Thymus (tissue), 11 donors: ENCODE results near the gene APPL1. TPM values are rescaled to one million over a fixed set of nuclear protein-coding genes. Genes with fewer than 3 reads are reported as not detected.
A peak's percentile ranks its signal among the peaks of the same experiment; 100 is the strongest.

Experiments
- DNase-seq, 9 donors: peaks; one replicate each; pipeline ENCODE4 v3.0.0-alpha.2; 2013; ENCODE audit warnings: low spot score in 9 of 9, low read depth in 6 of 9, missing footprints in 1 of 9
- H3K27ac ChIP-seq, 2 donors: one replicate each; pipeline ENCODE4 v1.5.1; 2013; ENCODE audit warnings: control low read depth in 1 of 2, low read depth in 1 of 2, low read length in 1 of 2, mild to moderate bottlenecking in 1 of 2, moderate library complexity in 1 of 2
- H3K27me3 ChIP-seq, 2 donors: one replicate each; pipeline ENCODE4 v1.5.1; 2013; ENCODE audit warnings: low read length in 1 of 2; ENCODE audit not compliant: control insufficient read depth in 2 of 2, insufficient read depth in 1 of 2
- H3K36me3 ChIP-seq, 2 donors: one replicate each; pipeline ENCODE4 v1.5.1; 2013; ENCODE audit warnings: low read length in 1 of 2, mild to moderate bottlenecking in 1 of 2, moderate library complexity in 1 of 2; ENCODE audit not compliant: control insufficient read depth in 2 of 2, insufficient read depth in 2 of 2
- H3K4me1 ChIP-seq, 2 donors: one replicate each; pipeline ENCODE4 v1.5.1; 2013; ENCODE audit warnings: low read length in 2 of 2; ENCODE audit not compliant: control insufficient read depth in 2 of 2, insufficient read depth in 2 of 2
- H3K4me3 ChIP-seq, 2 donors: one replicate each; pipeline ENCODE4 v1.5.1; 2013; ENCODE audit warnings: low read length in 2 of 2, control low read depth in 1 of 2, mild to moderate bottlenecking in 1 of 2
- H3K9me3 ChIP-seq, 2 donors: one replicate each; pipeline ENCODE4 v1.5.1; 2013; ENCODE audit warnings: low read length in 1 of 2, mild to moderate bottlenecking in 1 of 2; ENCODE audit not compliant: control insufficient read depth in 2 of 2, insufficient read depth in 1 of 2
- WGBS: extraction: QIAGEN DNeasy Blood & Tissue Kit; methylation state at CpG from one replicate; pipeline ENCODE4 v1.1.7; 2013; 5-methylcytosine and 5-hydroxymethylcytosine counted together
- polyA plus RNA-seq: library from polyadenylated mRNA; stranded (reverse); fragments of 200-250 nt; gene quantifications from one replicate; pipeline ENCODE4 v1.2.3, GENCODE V29; 2013
- total RNA-seq: library from RNA; stranded (reverse); fragments of 120-200 nt; gene quantifications from one replicate; pipeline ENCODE4 v1.2.4, GENCODE V29; 2013
- donor health status: healthy.

Gene APPL1
- total and polyA plus RNA-seq, 2 donors = 17.7 to 32.2 TPM

DNA sequence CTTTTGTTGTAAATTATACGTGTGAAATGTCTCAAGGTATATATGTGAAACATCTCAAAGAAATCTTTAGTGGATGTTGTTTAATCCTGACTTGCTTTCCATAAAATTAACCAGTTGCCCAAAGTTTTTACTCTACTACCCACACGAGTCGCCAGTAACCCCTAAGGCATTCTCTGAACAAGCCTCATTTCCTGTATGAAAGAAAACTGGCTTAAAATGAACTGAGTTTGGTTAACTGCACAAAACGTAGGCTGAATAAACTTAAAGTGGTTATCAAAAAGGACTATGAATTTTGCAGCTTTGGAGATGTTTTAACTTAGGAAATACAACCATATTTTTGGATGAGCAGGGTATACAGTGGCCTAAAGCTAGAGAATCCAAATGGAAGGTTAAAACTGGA lies 2.7 kb upstream of the APPL1 start:
- H3K27ac ChIP-seq = no peak overlapping the region
- peaks cover 9 to 10% of the 10 kb centered on the region in 2 donors for H3K4me1 ChIP-seq
- no peaks in the 10 kb centered on the region for H3K9me3 ChIP-seq
- no peaks in the 10 kb centered on the region for H3K36me3 ChIP-seq
- no peaks in the 10 kb centered on the region for H3K27me3 ChIP-seq
- no peak overlapping the region for H3K4me3 ChIP-seq
- WGBS = 47% methylated on average over 4 of the region's 4 CpGs
- no peak for DNase-seq

DNA sequence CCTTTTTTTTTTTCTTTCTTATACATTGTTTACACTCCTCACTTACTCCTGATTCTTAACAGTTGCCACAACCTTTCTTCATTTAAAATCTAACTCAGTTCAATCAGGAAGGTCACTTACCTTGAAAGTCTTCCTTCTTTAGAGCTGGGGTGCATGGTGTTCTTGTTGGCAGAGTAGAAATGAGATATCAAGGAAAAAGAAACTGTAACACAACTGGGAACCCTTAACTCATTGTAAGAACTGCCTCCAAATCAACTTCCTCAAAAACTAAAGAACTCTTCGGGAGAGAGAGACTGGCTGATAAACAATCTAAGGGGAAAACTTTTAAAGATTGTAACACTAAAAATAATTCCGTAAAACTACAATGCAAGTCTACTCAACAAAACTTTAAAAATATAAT lies 1.4 kb upstream of the APPL1 start:
- no peak overlapping the region for H3K4me3 ChIP-seq
- WGBS = 45% methylated on average over 2 of the region's 2 CpGs
- no peak for DNase-seq
- no peaks in the 10 kb centered on the region for H3K9me3 ChIP-seq
- H3K4me1 ChIP-seq = peaks cover 9 to 10% of the 10 kb centered on the region in 2 donors
- no peak overlapping the region for H3K27ac ChIP-seq
- no peaks in the 10 kb centered on the region for H3K36me3 ChIP-seq
- no peaks in the 10 kb centered on the region for H3K27me3 ChIP-seq

DNA sequence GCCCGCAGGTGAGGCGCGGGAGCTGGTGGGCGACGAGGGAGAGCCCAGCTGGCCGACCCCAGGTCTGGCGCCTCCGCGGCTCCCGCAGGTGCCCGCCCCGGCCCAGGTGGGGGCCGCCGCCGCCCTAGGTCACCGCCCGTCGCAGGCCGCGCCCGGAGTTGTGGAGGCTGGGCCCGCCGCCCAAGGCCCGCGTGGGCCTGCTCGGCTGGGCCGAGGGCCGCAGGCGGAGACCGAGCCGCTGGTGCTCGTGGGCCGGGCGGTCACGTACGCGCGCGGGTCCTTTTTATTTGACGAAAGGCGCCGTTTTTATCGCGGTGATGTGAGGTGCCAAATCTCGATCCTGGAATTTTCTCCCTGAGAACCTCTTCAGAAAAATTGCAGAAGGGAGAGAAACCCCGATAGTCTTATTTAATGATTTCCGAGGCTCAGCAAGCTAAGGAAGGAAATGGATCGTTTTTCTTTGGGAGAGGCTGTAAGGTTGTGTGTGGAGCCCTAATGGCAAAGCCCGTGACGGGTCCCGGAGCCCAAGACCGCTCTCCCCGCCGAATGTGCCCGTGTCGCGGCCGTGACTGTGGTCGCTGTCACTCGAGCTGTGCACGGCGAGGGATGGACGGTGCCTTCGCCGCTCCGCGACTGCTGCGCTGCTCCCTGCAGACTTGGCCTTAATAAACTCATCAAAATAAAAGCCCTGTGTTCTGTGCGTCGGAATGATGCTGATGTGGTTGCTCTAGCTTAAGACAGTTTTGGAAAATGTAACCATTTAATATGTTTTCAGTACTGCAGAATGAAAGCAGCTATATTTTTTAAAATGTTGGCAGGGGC lies 612 bp downstream of the APPL1 start:
- Histone ChIP-seq H3K36me3 (no peaks in the 10 kb centered on the region), H3K27me3 (no peaks in the 10 kb centered on the region), H3K4me1 (peaks cover 9 to 10% of the 10 kb centered on the region in 2 donors), H3K9me3 (no peaks in the 10 kb centered on the region), H3K27ac (peak overlapping the region; percentile 68 to 94), H3K4me3 (peak overlapping the region; percentile 84 to 97)
- DNase-seq = peak in 8 of 9 donors; percentile 18 to 64 (median 26)
- WGBS = under 1% methylated on average over 70 of the region's 70 CpGs

DNA sequence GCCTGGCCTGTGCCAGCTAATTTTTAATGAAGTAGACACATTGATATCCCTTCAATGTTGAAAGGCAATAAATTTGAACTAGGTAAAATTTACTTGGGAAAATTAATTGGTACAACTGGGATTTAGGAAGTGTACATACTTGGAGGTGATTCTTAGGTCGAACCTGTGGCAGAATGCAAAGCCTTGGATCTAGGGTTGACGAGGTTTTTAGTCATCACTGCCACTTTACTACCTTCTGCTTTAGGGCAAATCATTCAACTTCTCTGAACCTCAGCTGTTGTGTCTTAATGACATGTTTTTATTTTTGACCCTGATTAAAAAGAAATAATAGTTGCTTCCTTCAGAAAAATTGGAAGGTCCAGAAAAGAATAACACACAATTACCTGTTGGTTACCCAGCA lies 2.5 kb downstream of the APPL1 start:
- no peaks in the 10 kb centered on the region for H3K36me3 ChIP-seq
- no peak overlapping the region for H3K4me3 ChIP-seq
- H3K9me3 ChIP-seq = no peaks in the 10 kb centered on the region
- H3K27me3 ChIP-seq = no peaks in the 10 kb centered on the region
- no peak for DNase-seq
- no peak overlapping the region for H3K27ac ChIP-seq
- 97% methylated on average over 2 of the region's 2 CpGs for WGBS
- peaks cover 9 to 14% of the 10 kb centered on the region in 2 donors for H3K4me1 ChIP-seq

DNA sequence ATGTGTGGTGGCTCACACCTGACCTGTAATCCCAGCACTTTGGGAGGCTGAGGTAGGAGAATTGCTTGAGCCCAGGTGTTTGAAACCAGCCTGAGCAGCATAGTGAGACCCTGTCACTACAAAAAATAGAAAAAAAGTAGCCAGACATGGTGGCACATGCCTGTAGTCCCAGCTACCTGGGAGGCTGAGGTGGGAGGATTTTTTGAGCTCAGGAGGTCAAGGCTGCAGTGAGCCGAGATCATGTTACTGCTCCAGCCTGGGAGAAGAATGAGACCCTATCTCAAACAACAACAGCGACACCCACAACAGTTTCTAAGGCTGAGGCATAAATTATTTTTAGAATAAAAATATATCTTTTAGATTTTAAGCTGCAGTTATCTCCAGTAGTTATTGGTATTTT lies 6.3 kb downstream of the APPL1 start:
- Histone ChIP-seq H3K4me1 (peaks cover 5 to 9% of the 10 kb centered on the region in 2 donors), H3K36me3 (peaks cover 6 to 7% of the 10 kb centered on the region in 2 donors), H3K9me3 (no peaks in the 10 kb centered on the region), H3K27ac (no peak overlapping the region), H3K4me3 (no peak overlapping the region), H3K27me3 (no peaks in the 10 kb centered on the region)
- WGBS = 98% methylated on average over 2 of the region's 2 CpGs
- DNase-seq = no peak

DNA sequence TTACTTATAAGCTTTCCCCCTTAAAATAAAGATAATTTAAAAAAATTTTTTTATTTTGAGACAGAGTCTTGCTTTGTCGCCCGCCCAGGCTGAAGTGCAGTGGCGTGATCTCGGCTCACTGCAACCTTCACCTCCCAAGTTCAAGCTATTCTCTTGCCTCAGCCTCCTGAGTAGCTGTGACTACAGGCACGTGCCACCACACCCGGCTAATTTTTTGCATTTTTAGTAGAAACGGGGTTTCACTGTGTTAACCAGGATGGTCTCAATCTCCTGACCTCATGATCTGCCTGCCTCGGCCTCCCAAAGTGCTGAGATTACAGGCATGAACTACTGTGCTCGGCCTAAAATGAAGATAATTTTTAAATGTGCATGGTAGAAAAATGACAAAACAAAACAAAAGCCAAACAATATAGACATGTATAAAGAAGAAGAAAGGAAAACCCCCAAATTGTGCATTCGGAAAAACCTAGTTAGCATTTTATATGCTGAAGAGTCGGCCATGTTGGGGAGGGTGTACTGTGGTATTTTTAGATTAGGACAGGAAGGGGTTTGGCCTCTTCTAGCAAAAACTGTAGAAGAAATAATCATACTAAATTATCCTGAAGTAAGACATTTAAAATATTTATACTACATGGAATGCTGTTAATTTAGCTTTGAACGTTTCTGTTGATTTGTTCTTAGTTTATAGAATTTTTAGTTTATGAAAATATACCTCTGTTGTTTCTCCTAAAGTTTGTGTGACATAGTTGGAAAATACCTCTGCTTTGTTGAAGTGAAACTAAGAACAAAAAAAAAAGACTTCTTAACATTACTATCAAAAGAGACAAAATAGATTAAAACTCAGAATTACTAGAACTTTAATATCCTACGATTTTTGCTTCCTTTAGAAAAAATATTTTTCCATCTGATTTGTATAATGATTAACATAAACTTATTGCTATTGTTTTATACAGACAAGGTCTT lies 7.4 kb downstream of the APPL1 start:
- H3K9me3 ChIP-seq = no peaks in the 10 kb centered on the region
- H3K27ac ChIP-seq = no peak overlapping the region
- H3K4me3 ChIP-seq = no peak overlapping the region
- H3K36me3 ChIP-seq = peaks cover 9 to 15% of the 10 kb centered on the region in 2 donors
- DNase-seq = no peak
- H3K4me1 ChIP-seq = peaks cover 0 to 4% of the 10 kb centered on the region in 2 donors
- 92% methylated on average over 13 of the region's 13 CpGs for WGBS
- no peaks in the 10 kb centered on the region for H3K27me3 ChIP-seq

DNA sequence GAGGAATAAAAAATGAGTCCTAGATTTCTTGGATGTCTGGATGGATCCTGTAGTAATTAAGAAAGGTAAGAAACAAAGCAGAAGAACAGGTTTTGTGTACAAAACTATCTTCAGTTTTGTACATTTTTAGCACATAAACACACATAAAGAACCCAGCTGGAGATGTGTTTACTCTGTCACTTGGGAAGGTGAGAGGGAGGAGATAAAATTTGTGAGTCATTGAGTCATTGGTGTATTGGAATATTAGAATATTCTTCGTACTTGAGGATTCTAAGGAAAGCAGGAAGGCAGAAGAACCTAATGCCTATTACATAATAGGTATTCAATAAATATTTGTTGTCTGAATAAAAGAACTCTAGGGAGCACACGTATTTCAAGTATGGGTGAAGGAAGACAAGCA lies 17.4 kb downstream of the APPL1 start:
- H3K4me3 ChIP-seq = no peak overlapping the region
- H3K27me3 ChIP-seq = no peaks in the 10 kb centered on the region
- no peak for DNase-seq
- H3K9me3 ChIP-seq = no peaks in the 10 kb centered on the region
- over 99% methylated on average over 2 of the region's 2 CpGs for WGBS
- no peak overlapping the region for H3K27ac ChIP-seq
- peaks cover 19 to 53% of the 10 kb centered on the region in 2 donors for H3K36me3 ChIP-seq
- no peaks in the 10 kb centered on the region for H3K4me1 ChIP-seq

DNA sequence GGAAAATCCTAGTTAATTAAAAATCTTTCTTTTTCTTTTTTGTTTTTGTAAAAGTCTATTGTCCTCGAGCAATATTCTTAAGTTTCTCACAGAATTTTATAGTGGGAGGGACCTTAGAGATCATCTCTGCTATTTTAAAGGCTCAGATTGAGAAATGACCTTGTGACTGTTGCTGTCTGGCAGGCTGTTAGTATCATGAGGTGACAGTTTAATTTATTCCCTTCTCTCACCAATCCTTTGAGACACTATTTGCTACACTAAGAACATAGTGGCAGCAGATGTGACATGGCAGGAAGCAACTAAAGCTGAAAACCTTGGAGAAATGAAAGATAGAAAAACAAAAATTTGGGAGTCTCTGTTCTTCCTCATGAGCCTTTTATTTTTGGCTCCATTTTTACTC lies 24.9 kb downstream of the APPL1 start:
- Histone ChIP-seq H3K27ac (no peak overlapping the region), H3K4me1 (no peaks in the 10 kb centered on the region), H3K4me3 (no peak overlapping the region), H3K27me3 (no peaks in the 10 kb centered on the region), H3K36me3 (peaks cover 30 to 32% of the 10 kb centered on the region in 2 donors), H3K9me3 (no peaks in the 10 kb centered on the region)
- WGBS = 93% methylated on average over 1 of the region's 1 CpG
- no peak for DNase-seq

DNA sequence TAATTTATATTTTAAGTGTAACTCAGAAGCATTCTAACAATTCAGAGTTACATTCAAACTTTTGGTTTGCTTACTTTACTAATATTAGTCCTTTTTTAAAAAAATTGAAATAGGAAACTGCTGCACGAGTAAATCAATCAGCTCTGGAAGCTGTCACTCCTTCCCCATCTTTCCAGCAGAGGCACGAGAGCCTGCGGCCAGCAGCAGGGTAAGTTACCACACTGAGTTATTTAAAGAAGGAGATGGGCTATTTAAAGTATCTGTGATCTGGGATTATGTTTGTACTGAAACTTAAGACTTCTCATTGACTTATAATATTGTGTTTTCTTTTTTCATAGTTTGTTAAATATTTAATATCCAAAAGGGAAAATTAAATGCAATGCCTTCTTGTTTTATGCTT lies 29.3 kb downstream of the APPL1 start:
- WGBS = 97% methylated on average over 3 of the region's 3 CpGs

More for the DNA sequence above, 29.3 kb downstream of the APPL1 start:
- no peak for DNase-seq
- Histone ChIP-seq H3K36me3 (peaks cover 24 to 56% of the 10 kb centered on the region in 2 donors), H3K9me3 (no peaks in the 10 kb centered on the region), H3K4me3 (no peak overlapping the region), H3K27ac (no peak overlapping the region), H3K4me1 (no peaks in the 10 kb centered on the region), H3K27me3 (no peaks in the 10 kb centered on the region)
